Peyer's patch (tissue), 4 donors: ENCODE data around the gene PTGER3. TPM values are rescaled to one million over a fixed set of nuclear protein-coding genes. Genes with fewer than 3 reads are reported as not detected.

Source experiments
- DNase-seq, 3 donors: peaks; one replicate each; pipeline ENCODE4 v3.0.0-alpha.2; 2017 to 2019
- H3K27ac ChIP-seq, 4 donors: fragments of 200-600 bp; sonication (generic); one replicate each; pipeline ENCODE4 v1.5.1; 2016 to 2019
- H3K27me3 ChIP-seq, 2 donors: fragments of 200-600 bp; sonication (generic); one replicate each; pipeline ENCODE4 v1.5.1; 2019
- H3K36me3 ChIP-seq, 3 donors: fragments of 200-600 bp; sonication (generic); one replicate each; pipeline ENCODE4 v1.5.1; 2016 to 2019
- H3K4me1 ChIP-seq, 4 donors: fragments of 200-600 bp; sonication (generic); one replicate each; pipeline ENCODE4 v1.5.1; 2016 to 2019
- H3K4me3 ChIP-seq, 4 donors: fragments of 200-600 bp; sonication (generic); 1 replicate in 3 of 4; 2 replicates in 1 of 4; pipeline ENCODE4 v1.5.1; 2016 to 2019; ENCODE audit warnings: mild to moderate bottlenecking in 1 of 4
- H3K9me3 ChIP-seq, 4 donors: fragments of 200-600 bp; sonication (generic); one replicate each; pipeline ENCODE4 v1.5.1; 2016 to 2019; ENCODE audit warnings: mild to moderate bottlenecking in 1 of 4
- POLR2A ChIP-seq, 2 donors: fragments of 450-650 bp; IDR thresholded peaks; one replicate each; pipeline ENCODE4 v1.5.1; 2017; ENCODE audit warnings: antibody characterized with exemption in 2 of 2, mild to moderate bottlenecking in 2 of 2, moderate library complexity in 2 of 2
- total RNA-seq, 4 donors: library from RNA; depleted of rRNA; stranded (reverse); fragments of >200 nt; gene quantifications; one replicate each; pipeline ENCODE4 v1.1.0, GENCODE V29; 2016
- TF ChIP-seq, protein P1 (sequence below), 6 experiments: fragments of 450-650 bp in 4 of 6; fragments of 200-600 bp in 2 of 6; sonication (generic) in 1 of 6; IDR thresholded peaks; one replicate each; pipeline ENCODE4 v1.5.1; 2017 to 2019; ENCODE audit warnings: antibody characterized with exemption in 6 of 6, mild to moderate bottlenecking in 3 of 6, moderate library complexity in 1 of 6

Gene PTGER3
- total RNA-seq, 4 donors from 2014 or later: 1.4 to 9.1 (median 2.5) TPM

DNA sequence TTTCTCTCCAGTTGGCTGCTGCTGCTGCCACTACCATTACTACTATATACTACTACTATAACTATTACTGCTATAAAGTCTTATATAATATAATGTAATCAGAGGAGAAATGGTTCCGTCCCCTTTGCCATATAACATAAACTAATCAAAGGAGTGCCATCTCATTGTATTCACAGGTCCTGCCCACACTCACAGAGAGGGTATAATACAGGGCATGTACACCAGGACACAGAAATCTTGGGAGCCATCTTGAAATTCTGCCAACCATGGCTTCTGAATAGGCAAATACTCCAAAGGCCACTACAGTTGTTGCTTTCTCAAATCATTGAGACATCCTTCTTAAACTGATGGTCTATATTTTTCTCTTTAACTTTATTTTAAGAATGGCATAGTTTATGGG, 40.1 kb upstream of the PTGER3 start:
- Histone ChIP-seq H3K36me3 (no peaks in the 10 kb centered on the region), H3K9me3 (no peaks in the 10 kb centered on the region), H3K4me1 (no peaks in the 10 kb centered on the region), H3K27me3 (no peaks in the 10 kb centered on the region), H3K27ac (no peak overlapping the region), H3K4me3 (no peak overlapping the region)
- DNase-seq: no peak
- TF ChIP-seq, protein P1, sequence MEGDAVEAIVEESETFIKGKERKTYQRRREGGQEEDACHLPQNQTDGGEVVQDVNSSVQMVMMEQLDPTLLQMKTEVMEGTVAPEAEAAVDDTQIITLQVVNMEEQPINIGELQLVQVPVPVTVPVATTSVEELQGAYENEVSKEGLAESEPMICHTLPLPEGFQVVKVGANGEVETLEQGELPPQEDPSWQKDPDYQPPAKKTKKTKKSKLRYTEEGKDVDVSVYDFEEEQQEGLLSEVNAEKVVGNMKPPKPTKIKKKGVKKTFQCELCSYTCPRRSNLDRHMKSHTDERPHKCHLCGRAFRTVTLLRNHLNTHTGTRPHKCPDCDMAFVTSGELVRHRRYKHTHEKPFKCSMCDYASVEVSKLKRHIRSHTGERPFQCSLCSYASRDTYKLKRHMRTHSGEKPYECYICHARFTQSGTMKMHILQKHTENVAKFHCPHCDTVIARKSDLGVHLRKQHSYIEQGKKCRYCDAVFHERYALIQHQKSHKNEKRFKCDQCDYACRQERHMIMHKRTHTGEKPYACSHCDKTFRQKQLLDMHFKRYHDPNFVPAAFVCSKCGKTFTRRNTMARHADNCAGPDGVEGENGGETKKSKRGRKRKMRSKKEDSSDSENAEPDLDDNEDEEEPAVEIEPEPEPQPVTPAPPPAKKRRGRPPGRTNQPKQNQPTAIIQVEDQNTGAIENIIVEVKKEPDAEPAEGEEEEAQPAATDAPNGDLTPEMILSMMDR (IDR thresholded peaks at IDR 0.05): no peak
- no peak for TF ChIP-seq POLR2A (IDR thresholded peaks at IDR 0.05)

DNA sequence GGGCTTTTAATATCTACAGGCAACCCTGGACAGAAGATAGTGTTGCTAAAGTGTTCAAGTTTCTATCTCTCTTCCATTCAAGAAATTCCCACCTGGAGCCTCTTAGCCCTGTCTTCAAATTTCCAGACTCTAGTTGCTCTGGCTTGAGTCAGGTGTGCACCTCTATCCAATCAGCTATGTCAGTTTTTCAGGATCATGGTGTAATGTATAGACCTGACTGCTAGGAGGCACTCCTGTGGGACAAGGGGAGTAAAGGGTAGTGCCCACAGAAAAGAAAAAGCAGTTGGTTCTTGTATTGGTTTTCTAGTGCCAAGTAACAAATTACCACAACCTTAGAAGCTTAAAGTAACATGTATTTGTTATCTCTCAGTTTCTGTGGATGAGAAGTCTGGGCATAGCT, 39.4 kb upstream of the PTGER3 start:
- Histone ChIP-seq H3K27me3 (no peaks in the 10 kb centered on the region), H3K4me1 (no peaks in the 10 kb centered on the region), H3K36me3 (no peaks in the 10 kb centered on the region), H3K27ac (no peak overlapping the region), H3K4me3 (no peak overlapping the region), H3K9me3 (no peaks in the 10 kb centered on the region)
- DNase-seq: no peak
- TF ChIP-seq POLR2A (IDR thresholded peaks at IDR 0.05): no peak
- TF ChIP-seq, protein P1 (IDR thresholded peaks at IDR 0.05): no peak

DNA sequence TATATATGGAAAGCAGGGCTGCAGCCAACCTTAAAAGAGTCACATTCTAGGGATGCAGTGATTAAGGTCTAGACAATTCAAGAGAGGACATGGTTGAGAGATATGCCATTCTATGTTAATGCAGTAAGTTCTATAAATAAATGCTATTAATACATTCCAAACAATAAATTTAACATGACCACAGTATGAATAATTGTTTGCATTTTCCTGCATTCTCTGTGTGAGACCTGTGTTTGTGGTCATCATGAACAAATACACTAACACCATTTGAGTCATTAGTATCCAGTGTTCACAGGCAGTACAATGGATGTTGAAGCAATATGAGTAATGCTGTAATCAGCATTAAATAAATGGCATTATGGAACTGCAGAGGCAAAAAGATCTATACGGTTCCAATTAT, 38.7 kb upstream of the PTGER3 start:
- H3K4me3 ChIP-seq: no peak overlapping the region
- DNase-seq: no peak
- TF ChIP-seq POLR2A (IDR thresholded peaks at IDR 0.05): no peak
- TF ChIP-seq, protein P1 (IDR thresholded peaks at IDR 0.05): no peak
- H3K4me1 ChIP-seq: no peaks in the 10 kb centered on the region
- H3K9me3 ChIP-seq: no peaks in the 10 kb centered on the region
- H3K36me3 ChIP-seq: no peaks in the 10 kb centered on the region
- no peak overlapping the region for H3K27ac ChIP-seq
- H3K27me3 ChIP-seq: no peaks in the 10 kb centered on the region

DNA sequence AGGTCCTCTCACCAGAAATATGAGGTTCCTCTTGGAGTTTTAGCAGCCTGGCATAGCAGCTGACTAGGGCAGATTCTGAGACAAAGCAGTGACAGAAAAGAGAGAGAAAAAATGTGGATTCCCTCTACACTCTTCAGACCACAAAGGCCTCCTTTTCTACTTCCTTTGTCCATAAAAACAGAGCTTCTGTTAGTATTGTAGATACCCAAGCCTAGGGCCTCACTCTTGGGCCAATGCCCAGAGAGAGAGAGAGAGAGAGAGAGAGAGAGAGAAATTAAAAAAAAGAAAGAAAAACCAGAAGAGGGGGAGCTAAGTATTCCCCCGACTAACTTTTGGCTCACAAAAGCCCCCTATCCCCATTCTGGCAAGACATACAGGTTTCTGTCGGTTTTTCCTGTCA, 35.7 kb upstream of the PTGER3 start:
- H3K9me3 ChIP-seq: no peaks in the 10 kb centered on the region
- DNase-seq: no peak
- no peak overlapping the region for H3K4me3 ChIP-seq
- H3K27ac ChIP-seq: no peak overlapping the region
- no peak for TF ChIP-seq POLR2A (IDR thresholded peaks at IDR 0.05)
- TF ChIP-seq, protein P1 (IDR thresholded peaks at IDR 0.05): no peak
- H3K36me3 ChIP-seq: no peaks in the 10 kb centered on the region
- peaks cover 0 to 14% (median 5%) of the 10 kb centered on the region in 4 donors for H3K4me1 ChIP-seq
- H3K27me3 ChIP-seq: no peaks in the 10 kb centered on the region

DNA sequence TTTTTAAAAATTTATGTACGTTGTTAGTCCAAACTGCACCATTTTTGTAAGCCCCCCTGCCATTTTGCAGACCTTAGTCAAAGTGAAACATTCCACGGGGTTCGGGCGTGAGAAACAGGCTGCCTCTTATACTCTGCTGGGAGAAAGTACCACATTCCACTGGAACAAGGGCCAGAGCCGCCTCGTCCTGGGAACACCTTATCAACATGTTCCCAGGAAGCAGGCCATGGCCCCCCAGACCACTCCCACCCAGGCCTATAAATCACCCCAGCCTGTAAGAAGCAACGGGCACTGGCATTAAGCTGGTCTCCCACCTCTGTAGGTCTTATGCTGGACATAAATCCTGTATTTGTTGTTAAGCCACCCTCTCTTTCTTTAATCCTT, 34.1 kb upstream of the PTGER3 start:
- Histone ChIP-seq H3K4me1 (peaks cover 0 to 14% (median 5%) of the 10 kb centered on the region in 4 donors), H3K27ac (peak overlapping the region in 1 of 4 donors; percentile 84), H3K9me3 (no peaks in the 10 kb centered on the region), H3K36me3 (peaks cover 0 to 16% (median 0%) of the 10 kb centered on the region in 3 donors), H3K4me3 (peak overlapping the region in 3 of 4 donors; percentile 74 to 80 (median 80)), H3K27me3 (no peaks in the 10 kb centered on the region)
- DNase-seq: peak in 1 of 3 donors; percentile 18
- TF ChIP-seq, protein P1 (IDR thresholded peaks at IDR 0.05): no peak
- no peak for TF ChIP-seq POLR2A (IDR thresholded peaks at IDR 0.05)
